ENCODE measurements around the gene PGC. TPM values are rescaled to one million over a fixed set of nuclear protein-coding genes. Genes with fewer than 3 reads are reported as not detected.

Gene PGC
- total and polyA plus RNA-seq, 10 donors: 0.26 to 0.74 (median 0.48) TPM; not detected in 7

GRCh38 chr6:41705996-41706835 is 41.0 kb downstream of the PGC start:
- no peaks in the 10 kb centered on the region for H3K27me3 ChIP-seq (replicated peaks in 1 of 7)
- intact Hi-C loops (cut with DNase I; ENCODE audit: low total_unique reads): no loop called here
- 27 to 45% (median 36%) methylated on average over 9 to 15 of the region's 15 CpGs for WGBS, 5 donors
- peak overlapping the region; percentile 68 to 91 (median 84) for H3K27ac ChIP-seq
- H3K9me3 ChIP-seq: no peaks in the 10 kb centered on the region
- peaks cover 34 to 92% (median 80%) of the 10 kb centered on the region in 6 donors for H3K4me1 ChIP-seq
- peaks cover 0 to 52% (median 6%) of the 10 kb centered on the region in 6 donors for H3K36me3 ChIP-seq
- TF ChIP-seq CTCF (IDR thresholded peaks at IDR 0.05 in 8 of 11, conservative IDR thresholded peaks at IDR 0.05 in 3 of 11): peak; percentile 51 to 88 (median 78)
- TF ChIP-seq POLR2A (IDR thresholded peaks at IDR 0.05): no peak
- TF ChIP-seq POLR2AphosphoS5 (IDR thresholded peaks at IDR 0.05): peak; percentile 74 to 84 (median 77)
- H3K4me3 ChIP-seq: peak overlapping the region in 6 of 8 donors; percentile 16 to 57 (median 28)
- peak; percentile 95 for DNase-seq

- Histone ChIP-seq H3K9me3 (no peaks in the 10 kb centered on the region), H3K36me3 (peaks cover 0 to 52% (median 6%) of the 10 kb centered on the region in 6 donors), H3K4me3 (peak overlapping the region in 6 of 8 donors; percentile 16 to 57 (median 28)), H3K27ac (peak overlapping the region; percentile 68 to 91 (median 84)), H3K4me1 (peaks cover 35 to 94% (median 86%) of the 10 kb centered on the region in 6 donors), H3K27me3 (replicated peaks in 1 of 7) (no peaks in the 10 kb centered on the region)
- WGBS, 5 donors: 60 to 86% (median 69%) methylated on average over 7 to 12 of the region's 12 CpGs
- intact Hi-C loops (cut with DNase I; ENCODE audit: low total_unique reads): no loop called here
- peak; percentile 70 for DNase-seq
- TF ChIP-seq POLR2A (IDR thresholded peaks at IDR 0.05): no peak
- TF ChIP-seq CTCF (IDR thresholded peaks at IDR 0.05 in 8 of 11, conservative IDR thresholded peaks at IDR 0.05 in 3 of 11): no peak
- no peak for TF ChIP-seq POLR2AphosphoS5 (IDR thresholded peaks at IDR 0.05)
Measured at GRCh38 chr6:41705311-41705995, 41.7 kb downstream of the PGC start.

DNA sequence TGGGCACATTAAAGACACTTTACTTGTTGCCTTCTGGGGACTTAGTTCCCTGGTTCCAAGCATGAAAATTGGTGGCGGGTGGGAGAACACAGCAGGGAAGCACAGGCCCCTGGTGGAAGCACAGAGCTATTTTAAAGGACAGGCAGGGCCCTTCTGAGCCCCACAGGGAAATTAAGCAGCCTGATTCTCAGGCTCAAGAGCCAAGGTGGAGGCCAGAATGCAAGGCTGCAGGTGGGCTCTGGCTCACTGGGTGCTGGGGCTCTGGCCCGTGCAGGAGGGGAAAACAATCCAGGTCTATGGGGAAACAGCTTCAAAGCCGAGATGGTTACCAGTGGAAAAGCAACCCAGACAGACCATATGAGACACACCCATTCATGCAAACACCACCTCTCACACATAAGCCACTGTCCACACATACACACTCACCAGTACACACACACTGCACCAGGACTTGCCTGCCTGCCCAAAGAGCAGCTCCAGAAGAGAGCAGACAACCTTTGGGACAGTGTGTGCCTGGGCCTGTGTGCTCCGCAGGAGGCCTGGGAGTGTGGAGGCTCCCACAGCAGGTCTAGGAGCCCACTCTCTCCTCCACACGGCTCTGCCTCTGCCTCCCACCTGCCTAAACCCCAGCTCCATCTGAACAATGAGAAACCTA is 42.4 kb downstream of the PGC start:
- TF ChIP-seq POLR2AphosphoS5 (IDR thresholded peaks at IDR 0.05) (peak in 2 of 3 donors; percentile 45 to 57), CTCF (IDR thresholded peaks at IDR 0.05 in 8 of 11, conservative IDR thresholded peaks at IDR 0.05 in 3 of 11) (no peak)
- peaks cover 37 to 98% (median 89%) of the 10 kb centered on the region in 6 donors for H3K4me1 ChIP-seq
- peak; percentile 76 for DNase-seq
- peaks cover 0 to 51% (median 6%) of the 10 kb centered on the region in 6 donors for H3K36me3 ChIP-seq
- intact Hi-C loops (cut with DNase I; ENCODE audit: low total_unique reads): no loop called here
- H3K27ac ChIP-seq: peak overlapping the region; percentile 68 to 91 (median 84)
- peak overlapping the region in 5 of 8 donors; percentile 17 to 57 (median 28) for H3K4me3 ChIP-seq
- H3K27me3 ChIP-seq (replicated peaks in 1 of 7): no peaks in the 10 kb centered on the region
- H3K9me3 ChIP-seq: no peaks in the 10 kb centered on the region
- WGBS, 5 donors: 69 to 93% (median 80%) methylated on average over 3 to 5 of the region's 5 CpGs
